GM12801 (cell line): Measurements from ENCODE around the gene LHPP.

Source experiments
- CTCF ChIP-seq: IDR thresholded peaks from one replicate; pipeline ENCODE4 v1.5.1; 2011; ENCODE audit warnings: control low read depth; ENCODE audit not compliant: insufficient read length; ENCODE audit errors: extremely low read depth

Gene LHPP

GRCh38 chr10:124520558-124521428 is 59.2 kb downstream of the LHPP start:
- no peak for TF ChIP-seq CTCF

- TF ChIP-seq CTCF: no peak
Observed at GRCh38 chr10:124521429-124521871, 59.8 kb downstream of the LHPP start.

- no peak for TF ChIP-seq CTCF
Observed at GRCh38 chr10:124522131-124522932, 60.7 kb downstream of the LHPP start.

GRCh38 chr10:124522933-124523871 is 61.6 kb downstream of the LHPP start:
- no peak for TF ChIP-seq CTCF

GRCh38 chr10:124523901-124524300 is 62.3 kb downstream of the LHPP start:
- TF ChIP-seq CTCF: no peak

GRCh38 chr10:124524991-124525653 is 63.5 kb downstream of the LHPP start:
- no peak for TF ChIP-seq CTCF
